Type B pancreatic cell (in vitro differentiated cells): ENCODE measurements around the gene CEP83. TPM values are rescaled to one million over a fixed set of nuclear protein-coding genes. Genes with fewer than 3 reads are reported as not detected.

Source experiments
- DNase-seq: peaks from one replicate; pipeline ENCODE4 v3.0.0; 2021; ENCODE audit warnings: mixed read lengths; ENCODE audit not compliant: unreplicated experiment; ENCODE audit errors: extremely low spot score
- H3K27ac Mint-ChIP-seq: 2 replicates; pipeline ENCODE4 v1.8.0; 2021; ENCODE audit warnings: mild to moderate bottlenecking, mixed read lengths
- H3K27me3 Mint-ChIP-seq: 2 replicates; pipeline ENCODE4 v1.8.0; 2021; ENCODE audit warnings: mixed read lengths
- H3K36me3 Mint-ChIP-seq: 2 replicates; pipeline ENCODE4 v1.8.0; 2021; ENCODE audit warnings: mixed read lengths
- H3K4me1 Mint-ChIP-seq: one replicate; pipeline ENCODE4 v1.8.0; 2021; ENCODE audit warnings: mixed read lengths; ENCODE audit not compliant: unreplicated experiment
- H3K4me3 Mint-ChIP-seq: 2 replicates; pipeline ENCODE4 v1.8.0; 2021; ENCODE audit warnings: mild to moderate bottlenecking, mixed read lengths
- H3K9me3 Mint-ChIP-seq: 2 replicates; pipeline ENCODE4 v1.8.0; 2021; ENCODE audit warnings: mixed read lengths
- CTCF ChIP-seq: fragments of 200-600 bp; sonication (generic); conservative IDR thresholded peaks from 2 replicates; pipeline ENCODE4 v1.5.0; 2021; ENCODE audit warnings: antibody characterized with exemption, mild to moderate bottlenecking
- total RNA-seq: library from RNA; stranded (reverse); gene quantifications from 2 replicates; pipeline ENCODE4 v1.2.1, GENCODE V29; 2021; ENCODE audit warnings: low replicate concordance

CEP83 gene
- total RNA-seq, 1 donor from 2014 or later: 22.1 TPM

DNA sequence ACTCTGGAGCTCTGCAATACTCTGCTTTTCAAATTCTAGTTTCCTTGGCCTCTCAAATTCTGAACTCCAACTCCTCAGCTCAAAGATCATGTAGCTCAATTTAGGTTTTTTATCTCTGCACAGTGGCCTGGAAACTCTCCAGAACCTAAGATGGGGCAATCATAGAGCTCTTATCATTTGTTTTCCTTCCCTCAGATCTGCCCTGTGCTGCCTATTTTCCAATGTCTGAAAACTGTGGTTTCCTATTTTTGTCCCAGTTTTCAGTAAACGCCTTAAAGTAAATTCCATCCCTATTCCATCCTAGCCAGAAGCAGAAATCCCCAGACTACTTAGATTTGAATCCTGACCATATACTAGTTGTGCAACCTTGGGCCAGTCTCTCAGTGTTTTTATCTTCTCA lies 73.2 kb downstream of the CEP83 start:
- no peak for DNase-seq
- no peaks in the 10 kb centered on the region for H3K27me3 Mint-ChIP-seq

GRCh38 chr12:94384030-94384429 lies 75.6 kb downstream of the CEP83 start:
- Mint-ChIP-seq H3K4me3 (no peak overlapping the region), H3K36me3 (peaks cover 30% of the 10 kb centered on the region), H3K27ac (no peak overlapping the region), H3K9me3 (peaks cover 9% of the 10 kb centered on the region), H3K27me3 (no peaks in the 10 kb centered on the region), H3K4me1 (peaks cover 7% of the 10 kb centered on the region)
- TF ChIP-seq CTCF: no peak
- DNase-seq: no peak

More for the DNA sequence above, 73.2 kb downstream of the CEP83 start:
- Mint-ChIP-seq H3K9me3 (peaks cover 9% of the 10 kb centered on the region), H3K36me3 (peaks cover 32% of the 10 kb centered on the region), H3K27ac (no peak overlapping the region), H3K4me3 (no peak overlapping the region), H3K4me1 (no peaks in the 10 kb centered on the region)
- no peak for TF ChIP-seq CTCF

- Mint-ChIP-seq H3K9me3 (peaks cover 4% of the 10 kb centered on the region), H3K27me3 (no peaks in the 10 kb centered on the region), H3K36me3 (peaks cover 27% of the 10 kb centered on the region), H3K4me3 (no peak overlapping the region), H3K4me1 (peaks cover 7% of the 10 kb centered on the region), H3K27ac (no peak overlapping the region)
- TF ChIP-seq CTCF: no peak
- DNase-seq: no peak
These were observed 79.2 kb downstream of the CEP83 start for GRCh38 chr12:94380507-94380906.

GRCh38 chr12:94379479-94380113 lies 80.1 kb downstream of the CEP83 start:
- no peak for DNase-seq
- Mint-ChIP-seq H3K27ac (no peak overlapping the region), H3K4me1 (peaks cover 7% of the 10 kb centered on the region), H3K9me3 (peaks cover under 1% of the 10 kb centered on the region), H3K4me3 (no peak overlapping the region), H3K36me3 (peaks cover 18% of the 10 kb centered on the region), H3K27me3 (no peaks in the 10 kb centered on the region)
- no peak for TF ChIP-seq CTCF

DNA sequence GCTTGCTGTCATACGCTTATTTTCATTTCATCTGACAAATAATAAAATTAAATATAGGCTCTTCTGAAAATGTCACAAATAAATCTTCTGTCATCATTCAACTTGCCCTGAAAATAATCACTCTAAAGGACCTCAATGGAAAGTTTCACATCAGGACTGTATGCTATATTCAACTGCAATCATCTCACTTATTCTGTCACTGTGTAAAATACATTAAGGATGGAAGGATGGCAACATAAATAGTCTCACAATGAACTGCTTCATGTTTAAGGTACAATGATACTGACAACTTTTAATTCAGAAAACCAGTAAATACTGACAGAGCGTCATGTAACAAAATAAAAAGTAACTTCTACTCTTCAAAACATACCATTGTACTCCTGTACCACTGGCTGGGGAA lies 82.1 kb downstream of the CEP83 start:
- no peak for TF ChIP-seq CTCF
- Mint-ChIP-seq H3K4me1 (peaks cover 7% of the 10 kb centered on the region), H3K36me3 (peaks cover 8% of the 10 kb centered on the region), H3K27me3 (no peaks in the 10 kb centered on the region), H3K27ac (no peak overlapping the region), H3K9me3 (no peaks in the 10 kb centered on the region), H3K4me3 (no peak overlapping the region)
- no peak for DNase-seq

DNA sequence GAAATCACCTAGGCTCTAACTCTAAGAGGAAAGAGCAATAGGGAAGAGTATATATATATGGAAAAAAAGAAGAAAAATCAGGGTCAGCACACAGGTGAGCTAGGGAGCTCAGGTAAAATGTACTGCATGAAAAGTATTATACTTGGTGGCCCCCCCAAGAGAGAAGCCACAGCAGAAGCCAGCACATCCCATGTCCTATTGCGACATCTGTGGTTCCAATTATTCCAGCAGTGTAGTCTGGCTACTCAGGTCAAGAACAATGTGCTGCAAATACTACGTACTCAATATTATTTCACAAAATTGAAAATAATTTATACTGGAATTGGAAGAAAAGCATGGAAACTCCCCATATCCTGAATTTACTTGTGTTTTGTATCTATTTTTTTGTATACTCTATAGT lies 85.5 kb downstream of the CEP83 start:
- no peak for TF ChIP-seq CTCF
- H3K27ac Mint-ChIP-seq: no peak overlapping the region
- H3K9me3 Mint-ChIP-seq: no peaks in the 10 kb centered on the region
- H3K36me3 Mint-ChIP-seq: peaks cover 9% of the 10 kb centered on the region
- H3K4me3 Mint-ChIP-seq: no peak overlapping the region
- DNase-seq: no peak
- H3K27me3 Mint-ChIP-seq: no peaks in the 10 kb centered on the region
- H3K4me1 Mint-ChIP-seq: no peaks in the 10 kb centered on the region
